ENCODE measurements around the gene TTC19. TPM values are rescaled to one million over a fixed set of nuclear protein-coding genes. Genes with fewer than 3 reads are reported as not detected.

TTC19 gene
- total and polyA plus RNA-seq, 2 donors (not counting 3 experiments of a cell fraction or from before 2014, with no cell fraction given), result 7.8 to 32.8 TPM

- H2AFZ ChIP-seq (ENCODE audit: low read depth, low read length), result peak overlapping the region; percentile 71
- no peaks in the 10 kb centered on the region for H3K9me3 ChIP-seq (replicated peaks; ENCODE audit: control insufficient read depth, insufficient read depth, low read length)
- no peak overlapping the region for H3K4me3 ChIP-seq (replicated peaks in 1 of 3; ENCODE audit: insufficient read depth in 1 of 3, low read depth in 1 of 3, low read length in 3 of 3)
- no peaks in the 10 kb centered on the region for H3K27me3 ChIP-seq (ENCODE audit: control insufficient read depth in 2 of 2, insufficient read depth in 2 of 2, low read length in 2 of 2)
- H3K36me3 ChIP-seq (ENCODE audit: control insufficient read depth in 2 of 2, extremely low read depth in 1 of 2, insufficient read depth in 2 of 2, low read length in 2 of 2), result no peaks in the 10 kb centered on the region
- intact Hi-C loops (cut with micrococcal nuclease) (loop anchor here (2.0 kb wide), 1 partner anchor 22 kb away; the partner anchor contains the start of gene ADORA2B), dilution Hi-C loops (cut with MboI; ENCODE audit: extremely low pct_ligation_motif_present, low sequenced_read_pairs) (no loop called here)
- no peak for FAIRE-seq
- ChIA-PET POLR2A (no interaction called here), CTCF (interaction anchor here (0.7 to 2.6 kb wide), 6 partner anchors 9 to 20 kb away, joined by 3 to 22 read pairs (median 4); partner anchors contain the start of gene ADORA2B)
- no peaks in the 10 kb centered on the region for H4K20me1 ChIP-seq (replicated peaks; ENCODE audit: control insufficient read depth, extremely low read depth, insufficient read depth, low read length)
- TSS peak; percentile 83 for BruUV-seq (replicated peaks)
- peak overlapping the region; percentile 73 for H3K27ac ChIP-seq (ENCODE audit: insufficient read depth, low read depth, low read length)
- H3K9me1 ChIP-seq (replicated peaks; ENCODE audit: control insufficient read depth, extremely low read depth, insufficient read depth, low read length), result no peaks in the 10 kb centered on the region
- peak overlapping the region; percentile 52 for H3K9ac ChIP-seq (replicated peaks; ENCODE audit: extremely low read depth, insufficient read depth, low read length)
- TF ChIP-seq POLR2AphosphoS5 (IDR thresholded peaks at IDR 0.05; ENCODE audit: insufficient read depth, low read depth, low read length) (peak; percentile 37), GATA2 (IDR thresholded peaks at IDR 0.05; ENCODE audit: insufficient read depth, insufficient read length, low read depth, low read length) (no peak)
- peak; percentile 88 for DNase-seq (ENCODE audit: low read depth, low spot score)
- peaks cover 40% of the 10 kb centered on the region for H3K79me2 ChIP-seq (ENCODE audit: control insufficient read depth, insufficient read depth, low read length)
- H3K4me1 ChIP-seq (ENCODE audit: control insufficient read depth, extremely low read depth, insufficient read depth, low read length), result peaks cover 31% of the 10 kb centered on the region
- H3K4me2 ChIP-seq (ENCODE audit: insufficient read depth, low read length), result peak overlapping the region; percentile 50
Measured at GRCh38 chr17:15966183-15966878, 33.3 kb upstream of the TTC19 start.

DNA sequence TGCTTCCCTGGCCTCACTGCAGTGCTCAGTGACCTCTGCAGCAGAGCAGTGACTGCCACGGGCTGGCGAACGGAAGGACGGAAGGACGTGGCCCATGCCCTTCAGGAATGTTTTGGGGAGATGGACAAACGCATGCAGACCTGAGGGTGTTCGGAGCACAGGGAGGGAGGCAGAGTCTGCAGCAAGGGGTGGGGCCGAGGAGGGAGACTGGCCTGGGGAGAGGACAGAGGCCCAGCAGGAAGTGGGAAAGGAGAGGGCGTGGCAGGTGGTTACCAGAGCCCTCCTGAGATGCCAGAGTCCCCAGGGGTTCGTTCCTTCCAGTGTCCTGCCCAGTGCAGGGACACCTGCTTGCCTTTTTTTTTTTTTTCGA is 32.8 kb upstream of the TTC19 start:
- Histone ChIP-seq H3K4me2 (ENCODE audit: insufficient read depth, low read length) (peak overlapping the region; percentile 50), H3K79me2 (ENCODE audit: control insufficient read depth, insufficient read depth, low read length) (peaks cover 38% of the 10 kb centered on the region), H2AFZ (ENCODE audit: low read depth, low read length) (peak overlapping the region; percentile 71), H3K4me3 (replicated peaks in 1 of 3; ENCODE audit: insufficient read depth in 1 of 3, low read depth in 1 of 3, low read length in 3 of 3) (no peak overlapping the region), H3K27me3 (ENCODE audit: control insufficient read depth in 2 of 2, insufficient read depth in 2 of 2, low read length in 2 of 2) (no peaks in the 10 kb centered on the region), H3K4me1 (ENCODE audit: control insufficient read depth, extremely low read depth, insufficient read depth, low read length) (peaks cover 31% of the 10 kb centered on the region), H3K9me3 (replicated peaks; ENCODE audit: control insufficient read depth, insufficient read depth, low read length) (no peaks in the 10 kb centered on the region), H3K9me1 (replicated peaks; ENCODE audit: control insufficient read depth, extremely low read depth, insufficient read depth, low read length) (no peaks in the 10 kb centered on the region), H3K36me3 (ENCODE audit: control insufficient read depth in 2 of 2, extremely low read depth in 1 of 2, insufficient read depth in 2 of 2, low read length in 2 of 2) (no peaks in the 10 kb centered on the region), H3K27ac (ENCODE audit: insufficient read depth, low read depth, low read length) (peak overlapping the region; percentile 73), H3K9ac (replicated peaks; ENCODE audit: extremely low read depth, insufficient read depth, low read length) (peak overlapping the region; percentile 52), H4K20me1 (replicated peaks; ENCODE audit: control insufficient read depth, extremely low read depth, insufficient read depth, low read length) (no peaks in the 10 kb centered on the region)
- POLR2A ChIA-PET, result no interaction called here
- DNase-seq (ENCODE audit: low read depth, low spot score) (no peak), FAIRE-seq (peak; percentile 82)
- intact Hi-C loops (cut with micrococcal nuclease), result loop anchor here (2.0 kb wide), 1 partner anchor 22 kb away; the partner anchor contains the start of gene ADORA2B
- no TSS peak for BruUV-seq (replicated peaks)
- TF ChIP-seq GATA2 (IDR thresholded peaks at IDR 0.05; ENCODE audit: insufficient read depth, insufficient read length, low read depth, low read length), result no peak
- peak; percentile 28 for TF ChIP-seq POLR2AphosphoS5 (IDR thresholded peaks at IDR 0.05; ENCODE audit: insufficient read depth, low read depth, low read length)
- TF ChIP-seq MAX (IDR thresholded peaks at IDR 0.05; ENCODE audit: insufficient read depth, insufficient read length), result no peak
- no peak for TF ChIP-seq JUN (IDR thresholded peaks at IDR 0.05; ENCODE audit: borderline replicate concordance, insufficient read depth, insufficient read length, low read depth)
- dilution Hi-C loops (cut with MboI; ENCODE audit: extremely low pct_ligation_motif_present, low sequenced_read_pairs), result no loop called here
- CTCF ChIA-PET, result interaction anchor here (1.2 to 2.6 kb wide), 3 partner anchors 13 to 21 kb away, joined by 4 to 22 read pairs (median 5); partner anchors contain the start of gene ADORA2B

All from endothelial cell of umbilical vein (primary cell).